Naive thymus-derived CD4-positive, alpha-beta T cell (primary cell): Measurements from ENCODE around the gene RYR1. TPM values are rescaled to one million over a fixed set of nuclear protein-coding genes. Genes with fewer than 3 reads are reported as not detected.

Source experiments
- ATAC-seq: fragments of 150-1000 bp; cut with Tn5 transposase; 2 replicates; pipeline ENCODE4 v1.10.0; 2021; ENCODE audit warnings: mild to moderate bottlenecking, moderate library complexity
- CTCF ChIA-PET: fragments of 350-600 bp; sonication (Branson Sonifier 250); formaldehyde crosslinking; loops from one replicate; lab custom pipeline; 2021; ENCODE audit warnings: antibody characterized with exemption; lab: Charles Lee
- POLR2A ChIA-PET: fragments of 350-600 bp; sonication (Branson Sonifier 250); formaldehyde crosslinking; loops from one replicate; lab custom pipeline; 2021; ENCODE audit warnings: antibody characterized with exemption, inconsistent platforms; lab: Charles Lee
- DNase-seq, 9 donors: peaks; one replicate each; pipeline versions ENCODE4 v3.0.0 to v3.0.0-alpha.2; 2020 to 2022; ENCODE audit warnings: mixed read lengths in 1 of 9
- H3K27ac ChIP-seq: one replicate; pipeline ENCODE4 v1.7.0; 2013; ENCODE audit warnings: mild to moderate bottlenecking, low read depth, low read length, moderate library complexity
- H3K27me3 ChIP-seq, 2 donors: one replicate each; pipeline ENCODE4 v1.7.0; 2013; ENCODE audit warnings: low read length in 2 of 2, mild to moderate bottlenecking in 2 of 2, moderate library complexity in 2 of 2; ENCODE audit not compliant: control insufficient read depth in 2 of 2, insufficient read depth in 2 of 2
- H3K36me3 ChIP-seq, 3 experiments: 1 replicate in 2 of 3; 2 replicates in 1 of 3; pipeline ENCODE4 v1.7.0; 2013; ENCODE audit warnings: low read length in 3 of 3, mild to moderate bottlenecking in 3 of 3, moderate library complexity in 1 of 3; ENCODE audit not compliant: insufficient read depth in 3 of 3, control insufficient read depth in 2 of 3
- H3K4me1 ChIP-seq, 2 donors: one replicate each; pipeline ENCODE4 v1.7.0; 2013; ENCODE audit warnings: low read length in 2 of 2, mild to moderate bottlenecking in 2 of 2, moderate library complexity in 1 of 2; ENCODE audit not compliant: control insufficient read depth in 2 of 2, insufficient read depth in 2 of 2
- H3K4me3 ChIP-seq: 2 replicates; pipeline ENCODE4 v1.7.0; 2013; ENCODE audit warnings: mild to moderate bottlenecking, low read length
- H3K9me3 ChIP-seq, 3 experiments: 1 replicate in 2 of 3; 2 replicates in 1 of 3; pipeline ENCODE4 v1.7.0; 2013; ENCODE audit warnings: low read length in 3 of 3; ENCODE audit not compliant: control insufficient read depth in 2 of 3
- H3K27ac Mint-ChIP-seq, 9 donors: one replicate each; pipeline ENCODE4 v1.8.0; 2020 to 2022; ENCODE audit warnings: mixed read lengths in 9 of 9, mild to moderate bottlenecking in 8 of 9, moderate library complexity in 5 of 9, inconsistent platforms in 2 of 9
- H3K27me3 Mint-ChIP-seq, 5 donors: one replicate each; pipeline ENCODE4 v1.8.0; 2021 to 2022; ENCODE audit warnings: mixed read lengths in 5 of 5, mild to moderate bottlenecking in 1 of 5
- H3K36me3 Mint-ChIP-seq, 5 donors: one replicate each; pipeline ENCODE4 v1.8.0; 2020 to 2022; ENCODE audit warnings: mixed read lengths in 5 of 5, mild to moderate bottlenecking in 3 of 5, inconsistent platforms in 1 of 5
- H3K4me1 Mint-ChIP-seq, 7 donors: one replicate each; pipeline ENCODE4 v1.8.0; 2020 to 2022; ENCODE audit warnings: mixed read lengths in 7 of 7, mild to moderate bottlenecking in 3 of 7, inconsistent platforms in 1 of 7
- H3K4me3 Mint-ChIP-seq, 10 donors: one replicate each; pipeline ENCODE4 v1.8.0; 2020 to 2022; ENCODE audit warnings: mild to moderate bottlenecking in 10 of 10, mixed read lengths in 10 of 10, moderate library complexity in 6 of 10, inconsistent platforms in 2 of 10
- H3K9me3 Mint-ChIP-seq, 11 donors: one replicate each; pipeline ENCODE4 v1.8.0; 2020 to 2022; ENCODE audit warnings: mixed read lengths in 11 of 11, mild to moderate bottlenecking in 4 of 11, inconsistent platforms in 1 of 11, moderate library complexity in 1 of 11
- intact Hi-C, 2 donors: fragments of 100-400 bp; cut with micrococcal nuclease; formaldehyde crosslinking; loops; one replicate each; pipeline ENCODE4 v1.15.1; 2023
- polyA plus RNA-seq, 2 donors: library from polyadenylated mRNA; unstranded; fragments of 300-500 nt; fragmentation: Illumina TruSeq; gene quantifications; one replicate each; pipeline ENCODE4 v1.2.3, GENCODE V29; 2021
- total RNA-seq, 6 experiments: library from RNA in 5 of 6; stranded (reverse) in 5 of 6; gene quantifications; 1 replicate in 5 of 6; 2 replicates in 1 of 6; pipeline ENCODE4 v1.2.3 and lab custom pipeline; 2021 to 2026

The RYR1 gene
- total and polyA plus RNA-seq, 7 experiments from 2014 or later: 0.29 to 2.6 (median 1.7) TPM; not detected in 2

- no peak for DNase-seq
Observed at GRCh38 chr19:38437295-38437694, 3.8 kb downstream of the RYR1 start.

GRCh38 chr19:38437917-38438316 is 4.4 kb downstream of the RYR1 start:
- Histone ChIP-seq H3K4me3 (no peak overlapping the region), H3K4me1 (no peaks in the 10 kb centered on the region), H3K27ac (no peak overlapping the region), H3K27me3 (peaks cover 0 to 4% of the 10 kb centered on the region in 2 donors), H3K9me3 (no peaks in the 10 kb centered on the region), H3K36me3 (no peaks in the 10 kb centered on the region)
- H3K4me3 Mint-ChIP-seq: no peak overlapping the region
- ChIA-PET CTCF (interaction anchor here (0.7 kb wide), 1 partner anchor 764 kb away, joined by 3 read pairs; no protein-coding TSS in a partner anchor), POLR2A (no interaction called here)
- H3K36me3 Mint-ChIP-seq: no peaks in the 10 kb centered on the region
- H3K27ac Mint-ChIP-seq: no peak overlapping the region
- ATAC-seq: no peak
- intact Hi-C loops: no loop called here
- peaks cover 9 to 16% (median 10%) of the 10 kb centered on the region in 7 donors for H3K4me1 Mint-ChIP-seq
- DNase-seq: no peak
- H3K27me3 Mint-ChIP-seq: peaks cover 13 to 47% (median 24%) of the 10 kb centered on the region in 5 donors
- H3K9me3 Mint-ChIP-seq: peaks cover 0 to 2% (median 0%) of the 10 kb centered on the region in 11 donors

More at GRCh38 chr19:38437295-38437694, 3.8 kb downstream of the RYR1 start:
- Mint-ChIP-seq H3K4me3 (no peak overlapping the region), H3K36me3 (no peaks in the 10 kb centered on the region), H3K27me3 (peaks cover 13 to 47% (median 24%) of the 10 kb centered on the region in 5 donors), H3K4me1 (peaks cover 9 to 16% (median 10%) of the 10 kb centered on the region in 7 donors), H3K27ac (no peak overlapping the region), H3K9me3 (peaks cover 0 to 2% (median 0%) of the 10 kb centered on the region in 11 donors)
- ChIA-PET CTCF (interaction anchor here (0.7 kb wide), 1 partner anchor 765 kb away, joined by 3 read pairs; no protein-coding TSS in a partner anchor), POLR2A (no interaction called here)
- H3K4me1 ChIP-seq: no peaks in the 10 kb centered on the region
- H3K27me3 ChIP-seq: peaks cover 0 to 4% of the 10 kb centered on the region in 2 donors
- no peak overlapping the region for H3K27ac ChIP-seq
- no peaks in the 10 kb centered on the region for H3K36me3 ChIP-seq
- no peak for ATAC-seq
- intact Hi-C loops: no loop called here
- H3K4me3 ChIP-seq: no peak overlapping the region
- H3K9me3 ChIP-seq: no peaks in the 10 kb centered on the region

- H3K4me3 Mint-ChIP-seq: no peak overlapping the region
- intact Hi-C loops: no loop called here
- POLR2A ChIA-PET: no interaction called here
Observed at GRCh38 chr19:38440592-38440991, 7.1 kb downstream of the RYR1 start.

GRCh38 chr19:38441657-38442348 is 8.3 kb downstream of the RYR1 start:
- Mint-ChIP-seq H3K4me3 (no peak overlapping the region), H3K27ac (no peak overlapping the region), H3K36me3 (peaks cover 0 to 4% (median 0%) of the 10 kb centered on the region in 5 donors), H3K9me3 (peaks cover 0 to 2% (median 0%) of the 10 kb centered on the region in 11 donors), H3K27me3 (peaks cover 0 to 25% (median 15%) of the 10 kb centered on the region in 5 donors), H3K4me1 (peaks cover 0 to 6% (median 0%) of the 10 kb centered on the region in 7 donors)
- no peak overlapping the region for H3K4me3 ChIP-seq
- H3K36me3 ChIP-seq: no peaks in the 10 kb centered on the region
- intact Hi-C loops: no loop called here
- no peaks in the 10 kb centered on the region for H3K9me3 ChIP-seq
- CTCF ChIA-PET: no interaction called here
- no peak overlapping the region for H3K27ac ChIP-seq
- no peak for DNase-seq
- POLR2A ChIA-PET: no interaction called here
- no peaks in the 10 kb centered on the region for H3K27me3 ChIP-seq
- H3K4me1 ChIP-seq: no peaks in the 10 kb centered on the region
- no peak for ATAC-seq

More at GRCh38 chr19:38440592-38440991, 7.1 kb downstream of the RYR1 start:
- Histone ChIP-seq H3K27me3 (no peaks in the 10 kb centered on the region), H3K4me1 (no peaks in the 10 kb centered on the region), H3K4me3 (no peak overlapping the region), H3K36me3 (no peaks in the 10 kb centered on the region), H3K9me3 (no peaks in the 10 kb centered on the region), H3K27ac (no peak overlapping the region)
- H3K27ac Mint-ChIP-seq: no peak overlapping the region
- CTCF ChIA-PET: no interaction called here
- H3K36me3 Mint-ChIP-seq: peaks cover 0 to 4% (median 0%) of the 10 kb centered on the region in 5 donors
- no peak for ATAC-seq
- H3K4me1 Mint-ChIP-seq: peaks cover 0 to 6% (median 0%) of the 10 kb centered on the region in 7 donors
- peaks cover 0 to 28% (median 15%) of the 10 kb centered on the region in 5 donors for H3K27me3 Mint-ChIP-seq
- no peak for DNase-seq
- H3K9me3 Mint-ChIP-seq: peaks cover 0 to 2% (median 0%) of the 10 kb centered on the region in 11 donors

GRCh38 chr19:38442736-38443135 is 9.2 kb downstream of the RYR1 start:
- Mint-ChIP-seq H3K9me3 (peaks cover 0 to 2% (median 0%) of the 10 kb centered on the region in 11 donors), H3K27me3 (peaks cover 0 to 20% (median 12%) of the 10 kb centered on the region in 5 donors), H3K36me3 (peaks cover 0 to 4% (median 0%) of the 10 kb centered on the region in 5 donors), H3K27ac (no peak overlapping the region), H3K4me1 (peaks cover 0 to 6% (median 0%) of the 10 kb centered on the region in 7 donors), H3K4me3 (no peak overlapping the region)
- DNase-seq (no peak), ATAC-seq (no peak)
- intact Hi-C loops: no loop called here
- Histone ChIP-seq H3K36me3 (no peaks in the 10 kb centered on the region), H3K27me3 (no peaks in the 10 kb centered on the region), H3K9me3 (no peaks in the 10 kb centered on the region), H3K4me3 (no peak overlapping the region), H3K4me1 (no peaks in the 10 kb centered on the region), H3K27ac (no peak overlapping the region)
- ChIA-PET POLR2A (no interaction called here), CTCF (no interaction called here)

GRCh38 chr19:38443458-38443999 is 10.0 kb downstream of the RYR1 start:
- intact Hi-C loops: no loop called here
- Histone ChIP-seq H3K4me1 (no peaks in the 10 kb centered on the region), H3K4me3 (no peak overlapping the region), H3K36me3 (no peaks in the 10 kb centered on the region), H3K9me3 (no peaks in the 10 kb centered on the region), H3K27ac (no peak overlapping the region), H3K27me3 (no peaks in the 10 kb centered on the region)
- no peak overlapping the region for H3K27ac Mint-ChIP-seq
- peaks cover 0 to 16% (median 6%) of the 10 kb centered on the region in 5 donors for H3K27me3 Mint-ChIP-seq
- H3K9me3 Mint-ChIP-seq: peaks cover 0 to 2% (median 0%) of the 10 kb centered on the region in 11 donors
- ATAC-seq (no peak), DNase-seq (no peak)
- POLR2A ChIA-PET: no interaction called here
- CTCF ChIA-PET: no interaction called here
- peaks cover 0 to 4% (median 0%) of the 10 kb centered on the region in 5 donors for H3K36me3 Mint-ChIP-seq
- no peak overlapping the region for H3K4me3 Mint-ChIP-seq
- peaks cover 0 to 6% (median 0%) of the 10 kb centered on the region in 7 donors for H3K4me1 Mint-ChIP-seq
